HFFc6 (cell line): ENCODE data around the gene MXRA8. TPM values are rescaled to one million over a fixed set of nuclear protein-coding genes. Genes with fewer than 3 reads are reported as not detected.

Source experiments
- DNase-seq: peaks from one replicate; pipeline ENCODE4 v3.0.0-alpha.2; 2018
- H3K27ac Mint-ChIP-seq: 2 replicates; pipeline ENCODE4 v1.8.0; 2020; ENCODE audit warnings: mild to moderate bottlenecking, mixed read lengths
- H3K27me3 Mint-ChIP-seq: 2 replicates; pipeline ENCODE4 v1.8.0; 2021; ENCODE audit warnings: mild to moderate bottlenecking, moderate library complexity, mixed read lengths; ENCODE audit not compliant: insufficient read depth
- H3K36me3 Mint-ChIP-seq: 2 replicates; pipeline ENCODE4 v1.8.0; 2021; ENCODE audit warnings: low read depth, mixed read lengths
- H3K4me1 Mint-ChIP-seq: 2 replicates; pipeline ENCODE4 v1.8.0; 2020; ENCODE audit warnings: low read depth, mixed read lengths
- H3K4me3 Mint-ChIP-seq: 2 replicates; pipeline ENCODE4 v1.8.0; 2020; ENCODE audit warnings: mild to moderate bottlenecking, moderate library complexity, mixed read lengths
- H3K9me3 Mint-ChIP-seq: 2 replicates; pipeline ENCODE4 v1.8.0; 2020; ENCODE audit warnings: mild to moderate bottlenecking, mixed read lengths
- total RNA-seq, 6 experiments: library from RNA; stranded (reverse); fragmentation: NEBNext Ultra II Directional; extraction: Animal tissue kit (Norgen Biotek cat#: 25700); gene quantifications; 2 replicates in 1 of 6; 3 replicates in 5 of 6; pipeline ENCODE4 v1.2.3, GENCODE V29; 2021
- TF ChIP-seq, protein P1 (sequence below): fragments of 200-600 bp; sonication (generic); IDR thresholded peaks from 2 replicates; pipeline ENCODE4 v1.5.0; 2021; ENCODE audit warnings: antibody characterized with exemption, mild to moderate bottlenecking

Gene MXRA8
- total RNA-seq, 6 experiments from 2014 or later, result 438 to 570 (median 524) TPM

DNA sequence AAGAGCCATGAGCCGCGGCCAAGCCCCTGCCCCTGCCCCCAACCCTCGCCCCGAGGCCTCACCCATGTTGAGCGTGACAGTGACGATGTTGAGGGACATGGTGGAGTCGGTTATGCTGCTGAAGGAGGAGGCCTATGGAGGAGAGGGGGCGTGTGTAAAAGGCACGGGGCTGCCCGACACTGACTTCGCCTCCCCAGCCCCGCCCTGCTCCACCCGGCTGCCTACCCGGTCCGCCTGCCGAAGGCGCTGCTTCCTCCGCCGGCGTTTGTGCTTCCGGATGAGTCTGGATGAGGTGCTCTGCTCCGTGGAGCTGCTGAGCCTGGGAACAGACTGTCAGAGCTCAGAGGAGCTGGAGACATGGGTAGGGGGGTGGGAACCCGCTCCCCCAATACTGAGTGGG is 18.2 kb downstream of the MXRA8 start:
- DNase-seq, result no peak
- Mint-ChIP-seq H3K9me3 (no peaks in the 10 kb centered on the region), H3K4me1 (peaks cover 6% of the 10 kb centered on the region), H3K27me3 (peaks cover 3% of the 10 kb centered on the region), H3K36me3 (peaks cover 11% of the 10 kb centered on the region), H3K4me3 (no peak overlapping the region), H3K27ac (no peak overlapping the region)
- TF ChIP-seq, protein P1, sequence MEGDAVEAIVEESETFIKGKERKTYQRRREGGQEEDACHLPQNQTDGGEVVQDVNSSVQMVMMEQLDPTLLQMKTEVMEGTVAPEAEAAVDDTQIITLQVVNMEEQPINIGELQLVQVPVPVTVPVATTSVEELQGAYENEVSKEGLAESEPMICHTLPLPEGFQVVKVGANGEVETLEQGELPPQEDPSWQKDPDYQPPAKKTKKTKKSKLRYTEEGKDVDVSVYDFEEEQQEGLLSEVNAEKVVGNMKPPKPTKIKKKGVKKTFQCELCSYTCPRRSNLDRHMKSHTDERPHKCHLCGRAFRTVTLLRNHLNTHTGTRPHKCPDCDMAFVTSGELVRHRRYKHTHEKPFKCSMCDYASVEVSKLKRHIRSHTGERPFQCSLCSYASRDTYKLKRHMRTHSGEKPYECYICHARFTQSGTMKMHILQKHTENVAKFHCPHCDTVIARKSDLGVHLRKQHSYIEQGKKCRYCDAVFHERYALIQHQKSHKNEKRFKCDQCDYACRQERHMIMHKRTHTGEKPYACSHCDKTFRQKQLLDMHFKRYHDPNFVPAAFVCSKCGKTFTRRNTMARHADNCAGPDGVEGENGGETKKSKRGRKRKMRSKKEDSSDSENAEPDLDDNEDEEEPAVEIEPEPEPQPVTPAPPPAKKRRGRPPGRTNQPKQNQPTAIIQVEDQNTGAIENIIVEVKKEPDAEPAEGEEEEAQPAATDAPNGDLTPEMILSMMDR, result no peak

DNA sequence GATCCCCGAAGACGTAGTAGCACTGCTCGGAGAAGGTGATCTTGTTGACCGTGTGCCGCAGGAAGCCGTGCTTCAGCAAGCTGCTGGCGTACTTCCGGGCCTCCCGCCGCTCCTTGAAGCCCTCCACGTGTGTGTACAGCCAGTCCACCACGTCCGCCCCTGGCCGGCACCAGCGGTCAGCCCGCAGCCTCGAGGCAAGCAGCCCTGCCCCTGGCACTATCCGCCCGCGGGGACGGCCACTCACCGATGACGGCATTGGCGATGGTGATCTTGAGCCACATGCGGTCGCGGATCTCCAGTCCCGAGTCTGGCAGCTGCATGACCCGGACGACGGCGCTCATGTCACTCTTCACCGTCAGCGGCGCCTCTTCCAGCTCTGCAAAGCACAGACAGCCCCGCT is 20.1 kb downstream of the MXRA8 start:
- Mint-ChIP-seq H3K36me3 (peaks cover 11% of the 10 kb centered on the region), H3K4me1 (no peaks in the 10 kb centered on the region), H3K27me3 (peaks cover 5% of the 10 kb centered on the region), H3K4me3 (no peak overlapping the region), H3K9me3 (no peaks in the 10 kb centered on the region), H3K27ac (no peak overlapping the region)
- DNase-seq, result no peak
- TF ChIP-seq, protein P1, result no peak

DNA sequence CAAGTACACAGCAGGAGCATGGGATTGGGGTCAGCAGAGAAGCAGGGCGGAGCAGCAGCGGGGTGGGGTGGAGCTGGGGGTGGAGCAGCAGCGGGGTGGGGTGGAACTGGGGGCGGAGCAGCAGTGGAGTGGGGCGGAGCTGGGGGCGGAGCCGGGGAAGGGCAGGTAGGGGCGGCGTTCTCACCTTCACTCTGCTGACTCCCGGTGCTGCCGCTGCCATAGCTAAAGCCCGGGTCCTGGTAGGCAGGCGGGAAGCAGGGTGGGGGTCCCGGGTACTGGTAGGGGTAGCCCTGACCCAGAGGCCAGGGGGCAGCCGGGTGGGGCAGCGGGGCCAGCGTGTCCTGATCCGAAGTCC is 20.6 kb downstream of the MXRA8 start:
- no peaks in the 10 kb centered on the region for H3K4me1 Mint-ChIP-seq
- no peak overlapping the region for H3K4me3 Mint-ChIP-seq
- no peak for DNase-seq
- TF ChIP-seq, protein P1, result no peak
- H3K9me3 Mint-ChIP-seq, result no peaks in the 10 kb centered on the region
- no peak overlapping the region for H3K27ac Mint-ChIP-seq
- H3K27me3 Mint-ChIP-seq, result peaks cover 5% of the 10 kb centered on the region
- peaks cover 11% of the 10 kb centered on the region for H3K36me3 Mint-ChIP-seq

DNA sequence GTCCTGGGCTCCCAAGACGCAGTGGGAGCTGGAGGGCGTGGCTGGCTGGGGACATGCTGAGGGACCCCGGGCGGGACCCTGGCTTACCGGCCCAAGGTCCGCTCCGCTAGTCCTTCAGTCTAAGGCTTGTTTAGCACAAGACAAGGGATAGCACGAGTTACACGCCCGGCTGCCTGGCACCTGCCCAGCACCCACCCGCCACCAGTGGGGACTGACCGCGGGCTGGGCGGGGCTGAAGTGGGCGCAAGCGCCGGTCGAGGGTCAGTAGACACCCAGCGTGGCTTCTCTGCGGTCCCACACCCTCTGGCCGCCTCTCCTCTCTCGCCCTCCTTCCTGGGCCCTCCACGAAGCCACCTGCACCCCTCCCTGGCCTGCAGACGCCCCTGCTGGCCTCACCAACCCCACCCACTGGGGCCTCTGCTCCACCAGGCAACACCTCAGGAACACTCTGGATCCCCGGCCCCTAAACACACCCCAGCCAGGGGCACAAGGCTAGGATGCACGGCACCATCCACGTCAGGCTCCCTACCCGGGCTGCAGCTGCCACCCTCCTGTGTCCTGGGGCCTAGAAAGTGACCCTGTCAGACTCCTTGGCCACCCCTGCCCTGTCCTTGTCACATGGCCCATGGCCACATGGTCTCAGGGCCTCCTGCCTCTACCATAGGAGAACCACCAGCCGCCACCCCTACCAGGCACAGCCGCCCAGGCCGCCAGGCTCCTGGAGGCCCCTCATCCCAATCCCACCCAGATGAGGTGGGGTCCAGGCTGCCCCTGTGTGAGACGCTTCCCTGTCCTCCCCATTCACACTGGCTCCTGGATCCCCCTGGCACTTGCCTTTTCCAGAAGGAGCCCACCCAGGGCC is 21.2 kb downstream of the MXRA8 start:
- H3K4me3 Mint-ChIP-seq, result no peak overlapping the region
- TF ChIP-seq, protein P1, result no peak
- no peaks in the 10 kb centered on the region for H3K9me3 Mint-ChIP-seq
- no peak overlapping the region for H3K27ac Mint-ChIP-seq
- peaks cover 6% of the 10 kb centered on the region for H3K27me3 Mint-ChIP-seq
- no peaks in the 10 kb centered on the region for H3K4me1 Mint-ChIP-seq
- no peak for DNase-seq
- H3K36me3 Mint-ChIP-seq, result peaks cover 11% of the 10 kb centered on the region

DNA sequence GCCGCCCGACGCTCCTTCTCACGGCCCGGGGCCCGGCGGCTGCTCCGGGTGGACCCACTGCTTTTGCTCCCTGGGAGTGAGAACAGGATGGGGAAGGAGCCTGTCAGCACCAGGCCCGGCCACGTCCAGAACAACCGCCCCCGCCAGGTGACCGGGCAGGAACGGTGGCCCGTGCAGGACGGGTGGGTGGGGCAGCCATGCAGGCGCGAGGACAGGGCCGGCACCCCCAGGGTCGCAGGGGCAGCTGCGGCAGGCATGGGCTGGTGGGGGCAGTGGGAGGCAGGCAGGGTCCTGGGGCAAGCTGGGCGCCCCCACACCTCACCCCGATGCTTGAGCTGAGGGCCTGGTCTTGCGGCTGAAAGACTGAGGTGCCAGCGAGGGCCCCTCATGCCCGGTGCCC is 21.9 kb downstream of the MXRA8 start:
- peaks cover 11% of the 10 kb centered on the region for H3K36me3 Mint-ChIP-seq
- no peak overlapping the region for H3K27ac Mint-ChIP-seq
- peaks cover 12% of the 10 kb centered on the region for H3K27me3 Mint-ChIP-seq
- TF ChIP-seq, protein P1, result no peak
- no peaks in the 10 kb centered on the region for H3K4me1 Mint-ChIP-seq
- H3K4me3 Mint-ChIP-seq, result no peak overlapping the region
- DNase-seq, result no peak
- no peaks in the 10 kb centered on the region for H3K9me3 Mint-ChIP-seq
